ENCODE measurements around the gene KCNQ1.

Gene KCNQ1

DNA sequence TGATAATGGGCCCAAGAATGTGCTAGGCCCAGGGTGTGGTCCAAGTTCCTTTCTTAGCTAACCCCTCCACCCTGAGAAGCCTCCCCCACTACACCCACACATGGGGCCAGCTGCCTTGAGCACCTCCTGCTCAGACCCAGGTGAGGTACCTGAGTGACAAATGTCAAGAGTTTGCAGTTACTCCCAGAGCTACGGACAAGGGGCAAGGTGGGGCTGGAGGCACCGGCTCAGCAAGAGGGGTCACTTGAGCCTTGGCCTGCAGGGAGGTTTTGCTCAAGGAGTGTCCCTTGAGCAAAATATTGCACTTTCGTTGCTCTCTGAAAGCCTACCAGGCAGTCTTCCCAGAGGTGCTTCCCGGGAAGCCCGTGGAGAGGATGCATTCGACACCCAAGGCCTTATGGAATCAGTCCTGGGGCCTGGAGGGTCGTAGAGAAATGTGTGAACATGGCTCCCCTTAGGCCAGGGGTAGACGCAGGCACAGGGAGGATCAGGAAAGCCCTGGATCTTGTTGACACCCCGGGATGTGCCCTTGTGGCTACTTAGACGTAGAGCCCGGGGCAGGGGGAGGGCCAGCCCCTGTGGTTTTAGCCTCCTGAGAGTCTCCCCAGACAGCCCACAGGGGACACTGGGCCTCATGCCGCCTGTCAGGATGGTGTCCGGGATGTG, 114.2 kb downstream of the KCNQ1 start:
- TF ChIP-seq, protein P1, sequence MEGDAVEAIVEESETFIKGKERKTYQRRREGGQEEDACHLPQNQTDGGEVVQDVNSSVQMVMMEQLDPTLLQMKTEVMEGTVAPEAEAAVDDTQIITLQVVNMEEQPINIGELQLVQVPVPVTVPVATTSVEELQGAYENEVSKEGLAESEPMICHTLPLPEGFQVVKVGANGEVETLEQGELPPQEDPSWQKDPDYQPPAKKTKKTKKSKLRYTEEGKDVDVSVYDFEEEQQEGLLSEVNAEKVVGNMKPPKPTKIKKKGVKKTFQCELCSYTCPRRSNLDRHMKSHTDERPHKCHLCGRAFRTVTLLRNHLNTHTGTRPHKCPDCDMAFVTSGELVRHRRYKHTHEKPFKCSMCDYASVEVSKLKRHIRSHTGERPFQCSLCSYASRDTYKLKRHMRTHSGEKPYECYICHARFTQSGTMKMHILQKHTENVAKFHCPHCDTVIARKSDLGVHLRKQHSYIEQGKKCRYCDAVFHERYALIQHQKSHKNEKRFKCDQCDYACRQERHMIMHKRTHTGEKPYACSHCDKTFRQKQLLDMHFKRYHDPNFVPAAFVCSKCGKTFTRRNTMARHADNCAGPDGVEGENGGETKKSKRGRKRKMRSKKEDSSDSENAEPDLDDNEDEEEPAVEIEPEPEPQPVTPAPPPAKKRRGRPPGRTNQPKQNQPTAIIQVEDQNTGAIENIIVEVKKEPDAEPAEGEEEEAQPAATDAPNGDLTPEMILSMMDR (IDR thresholded peaks at IDR 0.05): no peak

DNA sequence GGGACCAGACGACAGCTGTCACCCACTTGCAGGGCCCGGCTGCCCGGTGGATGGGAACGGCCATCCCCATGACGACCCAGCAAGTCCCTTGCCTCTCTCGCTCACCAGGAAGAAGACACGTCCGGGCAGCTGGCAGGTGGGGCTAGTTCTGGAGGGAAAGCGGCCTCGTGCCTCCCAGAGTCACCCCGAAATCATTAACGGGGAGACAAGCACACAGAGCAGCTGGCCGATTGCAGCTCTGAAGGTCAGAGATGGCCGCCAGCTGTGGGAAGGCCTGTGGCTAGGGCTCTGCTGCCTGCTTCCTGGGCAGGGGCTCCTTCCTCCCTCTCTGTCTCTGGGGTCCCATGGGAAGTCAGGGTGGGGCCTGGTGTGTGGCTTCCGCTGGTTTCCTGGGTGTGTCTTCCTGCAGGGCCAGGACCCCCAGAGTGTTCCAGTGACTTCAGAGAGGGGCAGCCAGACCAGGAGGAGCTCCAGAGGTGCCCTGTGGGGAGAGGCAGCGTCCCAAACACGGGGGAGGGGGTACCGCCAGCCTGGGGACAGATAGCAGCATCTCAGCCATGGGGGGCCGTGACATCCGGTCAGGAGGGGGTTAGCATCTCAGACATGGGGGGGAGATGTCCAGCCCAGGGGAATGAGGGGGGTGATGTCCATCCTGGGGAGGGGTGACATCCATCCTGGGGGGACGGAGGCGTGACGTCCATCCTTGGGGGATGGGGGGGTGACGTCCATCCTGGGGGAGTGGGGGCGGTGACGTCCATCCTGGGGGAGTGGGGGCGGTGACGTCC, 114.9 kb downstream of the KCNQ1 start:
- TF ChIP-seq, protein P1 (IDR thresholded peaks at IDR 0.05): no peak

DNA sequence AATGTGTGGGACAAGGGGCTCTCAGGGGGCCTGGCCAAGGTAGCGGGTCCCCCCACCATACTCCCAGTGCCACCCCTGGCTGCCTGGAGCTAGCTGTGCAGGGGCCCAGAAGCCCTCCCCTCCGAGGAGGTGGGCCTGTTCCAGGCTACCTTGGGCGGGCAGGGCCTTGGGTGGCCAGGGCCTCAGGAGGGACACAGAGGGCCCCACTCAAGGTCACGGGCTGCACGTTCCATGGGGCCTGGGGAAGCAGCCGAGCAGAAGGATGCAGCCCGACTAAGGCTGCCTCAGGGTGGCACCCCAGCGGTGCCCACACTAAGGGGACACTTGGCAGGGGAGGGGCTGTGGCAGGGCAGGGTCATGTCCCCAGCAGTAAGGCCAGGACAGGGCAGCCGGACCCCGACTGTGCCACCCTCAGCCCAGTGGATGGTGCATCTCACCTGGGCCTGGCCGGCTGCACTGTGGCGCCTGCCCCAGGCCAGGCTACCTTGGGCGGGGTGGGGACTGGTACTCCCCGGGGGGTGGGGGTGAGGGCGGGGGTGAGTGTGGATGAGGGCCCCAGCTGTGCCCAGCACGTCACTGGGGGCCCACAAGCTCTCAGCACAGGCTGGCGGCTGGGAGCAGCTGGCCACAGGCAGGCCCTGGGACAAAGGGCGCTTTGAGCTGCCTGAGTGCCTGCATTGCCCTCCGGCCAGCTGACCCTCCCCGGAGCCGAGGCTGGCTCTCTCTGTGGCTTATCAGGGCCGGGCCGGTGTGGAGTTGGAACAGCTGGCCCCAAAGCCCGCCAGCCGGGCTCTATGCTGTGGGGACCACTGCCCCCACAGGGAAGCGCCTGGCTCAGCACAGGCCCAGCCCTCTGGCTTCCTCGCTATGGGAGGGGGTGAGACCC, 117.1 kb downstream of the KCNQ1 start:
- TF ChIP-seq, protein P1 (IDR thresholded peaks at IDR 0.05): no peak

DNA sequence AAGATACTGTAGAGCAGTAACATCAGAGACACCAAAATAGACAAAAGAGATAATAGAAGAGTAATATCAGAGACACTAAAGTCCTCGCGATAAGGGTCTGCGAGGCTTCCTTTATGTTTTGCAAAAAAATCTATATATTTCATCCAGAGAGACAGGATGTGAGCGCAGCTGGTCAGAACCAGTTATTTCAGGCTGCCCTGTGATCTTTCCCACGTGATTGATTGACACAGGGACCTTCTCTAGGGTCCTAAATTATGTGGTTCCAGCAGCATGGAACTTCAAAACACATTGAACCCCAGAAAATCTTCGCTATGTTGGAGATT, 118.0 kb downstream of the KCNQ1 start:
- TF ChIP-seq, protein P1 (IDR thresholded peaks at IDR 0.05): no peak

DNA sequence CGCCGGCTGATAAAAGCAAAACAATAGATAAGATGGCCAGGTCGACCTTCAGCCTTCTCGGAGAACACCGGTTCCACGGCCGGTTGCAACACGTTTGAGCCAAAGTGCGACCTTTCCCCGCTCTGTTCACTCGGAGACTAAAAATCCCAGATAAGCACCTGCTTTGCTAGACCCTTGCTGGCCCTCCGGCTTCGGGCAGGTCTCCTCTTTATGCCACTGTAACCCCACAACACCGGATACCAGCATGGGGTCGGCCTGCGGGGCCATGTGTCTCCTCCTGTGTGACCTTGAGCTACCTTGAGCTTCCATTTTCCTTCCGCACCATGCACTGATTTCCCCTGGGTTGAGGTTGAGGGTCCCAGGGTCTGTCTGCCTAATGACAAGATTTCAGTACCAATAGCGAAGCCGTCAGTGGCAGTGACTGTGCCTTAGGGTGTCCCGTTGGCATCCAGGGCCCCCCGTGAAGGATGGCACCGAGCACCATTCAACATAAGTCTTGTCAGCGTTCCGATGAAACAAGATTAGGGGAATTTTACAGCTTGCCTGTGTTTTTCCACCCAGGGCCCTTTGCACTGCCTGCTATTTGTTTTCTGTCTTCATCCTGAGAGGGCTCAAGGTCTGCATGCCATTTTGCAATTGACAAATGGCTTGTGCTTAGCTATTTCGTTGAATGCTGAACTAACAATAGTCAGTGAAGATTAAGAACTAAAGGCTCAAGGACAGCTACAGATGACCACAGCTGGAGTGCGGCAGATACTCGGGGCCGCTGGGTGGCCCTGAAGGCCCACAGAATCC, 118.6 kb downstream of the KCNQ1 start:
- TF ChIP-seq, protein P1 (IDR thresholded peaks at IDR 0.05): no peak

DNA sequence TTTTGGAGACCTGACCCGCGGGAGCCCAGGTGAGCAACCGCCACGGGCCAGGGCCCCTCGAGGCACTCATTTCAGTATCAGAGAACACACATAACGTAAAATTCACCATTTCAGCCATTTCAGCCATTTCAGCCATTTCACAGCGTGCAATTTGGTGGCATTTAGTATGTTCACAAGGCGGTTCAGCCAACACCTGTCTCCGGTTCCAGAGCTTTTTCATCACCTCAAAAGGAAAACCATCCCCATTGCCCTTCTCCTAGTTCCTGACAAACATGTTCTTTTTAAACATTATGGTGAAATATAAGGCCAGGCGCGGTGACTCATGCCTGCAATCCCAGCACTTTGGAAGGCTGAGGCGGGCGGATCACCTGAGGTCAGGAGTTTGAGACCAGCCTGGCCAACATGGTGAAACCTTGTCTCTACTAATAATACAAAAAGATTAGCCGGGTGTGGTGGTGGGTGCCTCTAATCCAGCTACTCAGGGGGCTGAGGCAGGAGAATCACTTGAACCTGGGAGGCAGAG, 119.3 kb downstream of the KCNQ1 start:
- TF ChIP-seq, protein P1 (IDR thresholded peaks at IDR 0.05): no peak
